Astrocyte of the spinal cord (primary cell): ENCODE data around the gene TENT4A.

Experiments used
- DNase-seq: peaks from one replicate; pipeline ENCODE4 v3.0.0; 2011; ENCODE audit warnings: low read depth, low spot score
- H3K4me3 ChIP-seq: 2 replicates; pipeline ENCODE4 v1.5.1; 2011; ENCODE audit warnings: low read depth, mild to moderate bottlenecking, low read length, moderate library complexity
- CTCF ChIP-seq: IDR thresholded peaks from 2 replicates; pipeline ENCODE4 v1.5.1; 2012; ENCODE audit warnings: low read depth, mild to moderate bottlenecking, low read length, inconsistent platforms
- in situ Hi-C: cut with HindIII; loops from 2 replicates; pipeline ENCODE4 v1.10.0; 2017; ENCODE audit warnings: low sequenced_read_pairs

TENT4A gene

GRCh38 chr5:6750142-6750840, 37.1 kb downstream of the TENT4A start:
- no peak overlapping the region for H3K4me3 ChIP-seq
- no peak for DNase-seq
- no peak for TF ChIP-seq CTCF
- in situ Hi-C loops, result no loop called here

GRCh38 chr5:6750951-6751685, 37.9 kb downstream of the TENT4A start:
- in situ Hi-C loops, result no loop called here
- H3K4me3 ChIP-seq, result no peak overlapping the region
- DNase-seq, result no peak
- no peak for TF ChIP-seq CTCF

- no peak overlapping the region for H3K4me3 ChIP-seq
- DNase-seq, result no peak
Observed at GRCh38 chr5:6752236-6752635, 39.0 kb downstream of the TENT4A start.

GRCh38 chr5:6752782-6753181, 39.5 kb downstream of the TENT4A start:
- no peak overlapping the region for H3K4me3 ChIP-seq
- TF ChIP-seq CTCF, result no peak
- no peak for DNase-seq
- in situ Hi-C loops, result no loop called here

More at GRCh38 chr5:6752236-6752635, 39.0 kb downstream of the TENT4A start:
- in situ Hi-C loops, result no loop called here
- no peak for TF ChIP-seq CTCF

GRCh38 chr5:6753851-6754250, 40.6 kb downstream of the TENT4A start:
- in situ Hi-C loops, result no loop called here
- no peak for DNase-seq
- TF ChIP-seq CTCF, result no peak
- H3K4me3 ChIP-seq, result no peak overlapping the region

GRCh38 chr5:6754766-6755165, 41.5 kb downstream of the TENT4A start:
- in situ Hi-C loops, result no loop called here
- no peak for TF ChIP-seq CTCF
- no peak overlapping the region for H3K4me3 ChIP-seq
- no peak for DNase-seq
